GM18517 (cell line): ENCODE data around the gene CHP2.
"Not testable (repeated sequence)": the region's sequence is repeated elsewhere in the genome, so short reads cannot be mapped to it uniquely, and the experiment has no call there.

Source experiments
- ATAC-seq: cut with Tn5 transposase; IDR thresholded peaks from one replicate; pipeline ENCODE4 v1.9.1; 2021; ENCODE audit warnings: mild to moderate bottlenecking, moderate library complexity; ENCODE audit not compliant: unreplicated experiment

The CHP2 gene

DNA sequence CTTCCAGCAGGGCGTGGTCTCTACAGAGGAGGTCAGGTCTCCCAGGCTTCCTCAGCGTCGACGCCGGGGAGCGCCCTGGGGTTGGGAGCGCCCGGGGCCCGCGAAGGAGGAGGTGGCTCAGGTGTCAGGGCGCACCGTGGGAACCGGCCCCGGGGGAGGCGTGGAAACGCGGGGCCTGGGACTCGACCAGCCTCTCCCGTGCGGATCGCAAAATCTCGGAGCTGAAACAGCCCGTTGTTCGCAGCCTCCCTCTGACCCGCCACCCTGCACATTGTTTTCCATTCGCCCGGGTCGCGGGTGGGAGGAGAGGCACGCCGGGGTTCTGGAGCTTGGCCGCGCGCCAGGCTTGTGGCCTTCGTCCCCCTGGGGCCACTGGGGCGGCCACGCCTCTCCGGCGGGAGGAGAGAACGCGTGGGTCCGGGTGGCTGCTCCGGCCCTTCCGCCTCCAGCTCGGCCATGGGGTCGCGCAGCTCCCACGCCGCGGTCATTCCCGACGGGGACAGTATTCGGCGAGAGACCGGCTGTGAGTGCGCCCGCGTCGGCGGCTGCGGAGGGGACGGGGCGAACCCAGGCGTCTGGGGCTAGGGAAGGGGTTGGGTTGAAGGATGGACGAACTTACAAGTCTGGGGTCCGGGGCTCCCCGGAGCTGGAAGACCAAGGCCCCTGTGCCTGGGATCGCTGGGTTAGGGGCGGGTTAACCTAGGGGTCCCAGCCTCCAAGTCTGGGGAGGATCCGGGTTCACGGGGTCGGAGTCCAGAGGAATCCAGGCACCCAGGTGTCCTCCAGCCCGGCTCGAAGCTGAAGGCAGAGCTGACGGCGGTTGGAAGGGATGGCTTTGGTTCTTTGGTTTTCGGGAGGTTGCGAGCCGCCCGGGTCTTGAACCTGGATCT is at the start of gene CHP2:
Gene CHP2, plus strand, starts transcription at position 433 of the 890 bp plus-strand sequence. Its CDS starts 24 bp downstream, at position 457.
- no peak for ATAC-seq

DNA sequence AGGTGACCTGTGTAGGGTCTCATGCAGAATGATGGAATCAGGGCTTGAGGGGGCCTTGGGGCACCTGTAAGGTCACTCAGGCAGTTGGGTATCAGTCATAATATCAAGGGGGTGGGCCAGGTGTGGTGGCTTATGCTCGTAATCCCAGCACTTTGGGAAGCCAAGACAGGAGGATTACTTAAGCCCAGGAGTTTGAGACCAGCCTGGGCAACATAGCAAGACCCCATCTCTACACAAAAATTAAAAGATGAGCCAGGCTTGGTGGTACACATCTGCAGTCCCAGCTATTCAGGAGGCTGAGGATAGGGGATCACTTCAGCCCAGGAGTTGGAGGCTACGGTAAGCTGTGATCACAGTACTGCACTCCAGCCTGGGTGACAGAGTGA is 49.3 kb upstream of the CHP2 start:
- ATAC-seq = no peak

DNA sequence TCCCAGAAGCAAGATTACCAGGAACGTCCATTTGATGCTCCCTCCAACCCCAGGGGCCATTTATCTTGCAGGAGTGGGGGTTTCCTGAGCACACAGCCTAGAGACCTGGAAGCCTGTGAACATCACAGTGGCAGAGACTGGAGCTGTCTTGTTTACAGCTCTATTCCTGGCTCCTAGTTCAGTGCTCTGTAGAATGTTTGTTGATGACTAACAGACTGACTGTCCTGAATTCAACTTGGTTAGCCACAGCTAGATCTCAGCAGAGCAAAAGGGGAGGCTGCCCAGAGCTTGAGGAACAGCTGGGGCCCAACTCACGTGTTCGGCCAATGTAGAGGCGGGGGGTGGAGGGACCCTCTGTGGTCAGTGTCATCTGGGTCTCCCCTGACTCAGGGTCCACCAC is 48.4 kb upstream of the CHP2 start:
- ATAC-seq = no peak

DNA sequence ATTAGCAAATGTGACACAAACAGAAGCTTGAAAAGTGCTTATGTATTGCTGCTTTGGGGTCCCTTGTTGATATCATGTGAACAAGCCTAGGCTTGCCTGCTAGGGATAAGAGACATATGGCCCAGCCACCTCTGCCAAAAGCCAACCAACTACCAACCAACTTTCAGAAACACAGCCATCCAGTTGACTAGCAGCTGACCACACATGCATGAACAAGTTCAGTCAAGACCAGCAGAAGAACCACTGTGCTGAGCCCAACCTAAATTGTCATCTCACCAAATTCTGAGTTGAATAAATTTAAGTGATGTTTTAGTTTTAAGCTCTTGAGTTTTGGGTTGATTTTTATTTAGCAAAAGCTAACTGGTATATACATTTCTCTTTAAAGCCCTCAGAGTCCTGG is 45.3 kb upstream of the CHP2 start:
- no peak for ATAC-seq

DNA sequence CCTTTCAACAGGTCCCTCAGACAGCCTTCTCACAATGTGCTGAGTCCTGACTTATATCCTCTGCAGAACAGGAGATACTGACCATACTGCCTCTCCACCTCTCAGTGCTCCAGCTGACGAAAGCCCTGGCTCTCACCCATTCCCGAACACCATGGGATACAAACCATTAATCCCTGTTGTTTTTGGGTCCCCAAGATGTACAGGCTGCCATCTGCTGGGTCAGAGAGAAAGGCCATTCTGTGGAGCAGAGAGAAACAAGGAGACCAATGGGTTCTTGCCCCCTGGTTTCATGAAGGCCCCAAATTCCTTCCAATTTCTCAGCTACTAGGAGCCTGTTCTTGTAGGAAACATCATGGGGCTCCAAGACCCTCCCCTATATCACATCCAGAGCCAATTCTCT is 44.8 kb upstream of the CHP2 start:
- no peak for ATAC-seq

DNA sequence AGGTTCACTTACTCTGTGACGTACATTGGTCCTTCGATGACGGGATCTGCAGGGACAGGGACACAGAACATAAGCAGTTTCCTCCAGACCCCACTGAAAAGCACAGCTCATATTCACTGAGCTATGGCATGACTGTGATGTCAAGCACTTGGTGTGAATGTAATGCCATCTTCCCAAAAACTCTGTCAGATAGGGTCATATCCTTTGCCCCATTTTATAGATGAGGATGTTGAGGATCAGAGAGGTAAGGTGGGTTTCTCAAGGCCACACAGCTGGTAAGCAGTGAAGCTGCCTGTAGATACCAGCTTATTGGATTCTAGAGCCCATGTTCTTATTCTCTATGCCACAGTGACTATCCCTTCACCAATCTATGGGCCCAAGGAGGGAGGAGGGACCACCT is 44.3 kb upstream of the CHP2 start:
- no peak for ATAC-seq

DNA sequence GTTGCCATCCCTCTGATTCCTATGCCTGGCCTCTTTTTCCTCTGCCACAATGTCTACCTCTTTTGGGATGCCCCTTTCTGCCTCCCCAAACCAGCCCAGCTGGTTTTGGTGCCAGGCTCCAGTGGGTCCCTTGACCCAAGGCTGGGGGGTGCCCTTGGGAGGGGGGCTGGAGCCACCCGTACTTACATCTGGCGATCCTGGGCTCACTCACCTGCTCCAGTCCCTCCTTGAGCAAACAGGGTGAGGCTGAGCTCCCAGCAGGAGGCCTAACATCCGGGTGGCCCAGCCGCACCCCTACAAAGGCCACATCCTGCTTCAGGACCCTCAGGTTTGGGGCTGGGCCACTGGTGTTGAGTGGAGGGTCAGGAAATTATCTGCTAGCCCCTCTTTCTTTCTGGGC is 43.0 kb upstream of the CHP2 start:
- ATAC-seq = no peak

DNA sequence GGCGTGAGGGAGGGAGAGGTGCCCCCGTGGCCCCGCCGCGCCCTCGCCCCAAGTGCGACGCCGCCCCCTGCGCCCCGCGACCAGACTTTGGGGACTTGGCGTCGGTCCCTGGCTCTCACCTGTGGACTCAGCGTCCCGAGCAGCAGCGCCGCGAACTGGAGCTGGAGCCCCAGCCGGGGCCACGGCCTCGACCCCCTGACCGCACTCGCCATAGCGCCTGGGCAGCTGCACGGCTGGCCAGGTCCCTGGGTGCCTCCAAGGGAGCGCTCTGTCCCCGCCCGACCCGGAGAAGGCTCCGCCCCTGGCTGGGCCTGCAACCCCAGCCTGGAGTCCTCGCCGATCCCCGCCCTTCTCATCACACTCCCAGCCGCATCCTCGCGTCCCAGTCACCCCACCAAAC is 41.9 kb upstream of the CHP2 start, which contains the start of gene ERN2:
Gene ERN2, minus strand, starts transcription at position 247 of the 400 bp plus-strand sequence. Its CDS starts 35 bp downstream, at position 212.
- no peak for ATAC-seq

DNA sequence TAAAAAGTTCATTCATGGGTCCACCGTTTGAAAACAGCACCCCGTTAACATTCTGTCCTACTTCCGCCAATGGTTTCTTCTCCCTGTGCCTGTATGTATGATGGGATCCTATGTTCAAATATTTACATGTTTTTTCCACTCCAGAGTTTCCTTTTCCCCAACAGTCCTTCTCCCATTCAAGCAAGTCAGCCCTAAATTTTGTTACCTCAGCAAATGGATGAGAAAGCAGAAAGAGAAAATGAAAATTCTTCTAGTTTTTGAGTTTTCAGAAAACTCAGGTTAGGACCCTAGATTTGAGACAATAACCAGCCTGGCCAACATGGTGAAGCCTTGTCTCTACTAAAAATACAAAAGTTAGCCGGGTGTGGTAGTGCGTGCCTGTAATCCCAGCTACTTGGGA is 38.3 kb upstream of the CHP2 start:
- no peak for ATAC-seq

DNA sequence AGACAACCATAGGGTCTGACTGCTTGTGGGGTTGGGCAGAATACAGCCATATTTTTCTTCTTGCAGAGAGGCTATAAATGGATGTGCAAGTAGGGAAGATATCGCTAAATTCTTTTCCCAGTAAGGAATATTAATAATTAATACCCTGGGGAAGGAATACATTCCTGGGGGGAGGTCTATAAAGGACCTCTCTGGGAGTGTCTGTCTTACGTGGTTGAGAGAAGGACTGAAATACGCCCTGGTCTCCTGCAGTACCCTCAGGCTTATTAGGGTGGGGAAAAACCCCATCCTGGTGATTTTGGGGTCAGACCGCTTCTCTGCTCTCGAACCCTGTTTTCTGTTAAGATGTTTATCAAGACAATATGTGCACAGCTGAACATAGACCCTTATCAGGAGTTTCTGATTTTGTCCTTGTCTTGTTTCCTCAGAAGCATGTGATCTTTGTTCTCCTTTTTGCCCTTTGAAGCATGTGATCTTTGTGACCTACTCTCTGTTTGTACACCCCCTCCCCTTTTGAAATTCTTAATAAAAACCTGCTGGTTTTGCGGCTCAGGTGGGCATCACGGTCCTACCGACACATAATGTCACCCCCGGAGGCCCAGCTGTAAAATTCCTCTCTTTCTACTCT is 32.1 kb upstream of the CHP2 start:
- not testable (repeated sequence) for ATAC-seq

DNA sequence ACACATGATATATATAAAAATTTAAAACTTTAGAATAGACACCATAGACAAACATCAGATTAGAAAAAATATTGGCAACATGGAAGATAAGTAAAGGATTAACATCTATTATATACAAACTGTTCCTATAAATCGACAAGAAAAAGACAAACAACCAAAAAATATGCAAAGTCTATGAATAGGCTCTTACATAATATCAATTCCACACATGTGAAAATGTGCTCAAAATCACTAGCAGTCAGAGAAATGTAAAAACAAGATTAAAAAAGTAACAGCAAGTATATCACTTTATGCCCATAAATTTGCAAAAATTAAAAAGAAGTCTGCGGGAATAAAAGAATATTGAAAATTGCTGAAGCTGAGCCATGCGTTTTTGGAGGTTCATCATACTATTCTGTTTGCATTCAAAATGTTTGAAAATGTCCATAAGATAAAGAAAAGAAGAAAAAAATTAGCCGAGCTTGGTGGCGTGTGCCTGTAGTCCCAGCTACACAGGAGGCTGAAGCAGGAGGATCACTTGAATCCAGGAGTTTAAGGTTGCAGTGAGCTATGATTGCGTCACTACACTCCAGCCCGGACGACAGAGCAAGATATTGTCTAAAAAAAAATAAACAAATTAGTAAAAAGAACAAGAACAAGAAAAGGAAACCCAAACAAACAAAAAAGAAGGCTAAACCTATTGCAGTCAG is 30.6 kb upstream of the CHP2 start:
- no peak for ATAC-seq

DNA sequence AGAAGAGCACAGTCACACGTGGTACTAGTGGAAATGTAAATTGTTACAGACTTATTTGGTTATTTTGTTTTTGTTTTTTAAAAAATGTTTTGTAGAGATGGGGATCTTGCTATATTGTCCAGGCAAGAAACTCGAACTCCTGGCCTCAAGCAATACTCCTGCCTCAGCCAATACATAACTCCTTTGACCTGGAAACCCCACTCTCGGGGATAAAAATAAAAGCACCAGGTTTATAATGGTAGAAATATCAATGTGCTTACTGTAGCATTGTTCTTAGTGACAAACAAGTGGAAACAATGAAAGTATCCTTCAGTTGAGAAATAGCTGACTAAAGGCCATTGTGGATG is 30.1 kb upstream of the CHP2 start:
- ATAC-seq = no peak

DNA sequence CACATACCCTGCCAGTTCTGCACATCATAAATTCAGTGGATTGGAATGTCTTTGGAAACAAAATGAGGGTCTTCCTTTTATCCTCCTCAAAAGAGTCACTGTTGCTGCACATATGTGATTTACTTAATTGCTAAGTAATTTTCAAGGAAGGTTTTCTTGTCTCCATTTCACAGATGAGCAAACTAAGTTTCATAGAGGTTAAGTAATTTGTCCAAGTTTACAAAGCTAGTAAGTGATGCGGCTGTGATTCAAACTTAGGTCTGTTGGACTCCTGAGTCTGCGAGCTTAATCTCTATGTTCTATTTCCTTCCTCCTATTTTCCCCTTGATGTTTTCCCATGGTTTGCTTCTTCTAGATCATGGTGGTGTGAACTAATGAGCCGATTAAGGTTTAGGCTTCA is 28.1 kb upstream of the CHP2 start:
- ATAC-seq = no peak

DNA sequence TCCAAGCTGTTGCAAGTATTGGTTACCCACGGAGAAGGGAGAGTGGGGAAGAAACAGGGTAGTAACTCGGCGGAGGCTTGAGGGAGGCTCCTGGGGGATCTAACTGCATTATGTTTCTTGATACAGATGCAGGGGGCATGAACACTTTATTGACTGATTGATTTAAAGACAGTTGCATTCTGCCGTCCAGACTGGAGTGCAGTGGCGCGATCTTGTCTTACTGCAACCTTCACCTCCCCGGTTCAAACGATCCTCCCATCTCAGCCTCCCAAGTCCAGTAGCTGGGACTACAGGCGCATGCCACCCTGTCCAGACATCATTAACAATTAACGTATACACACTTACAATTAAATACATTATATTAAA is 26.7 kb upstream of the CHP2 start:
- ATAC-seq = no peak

DNA sequence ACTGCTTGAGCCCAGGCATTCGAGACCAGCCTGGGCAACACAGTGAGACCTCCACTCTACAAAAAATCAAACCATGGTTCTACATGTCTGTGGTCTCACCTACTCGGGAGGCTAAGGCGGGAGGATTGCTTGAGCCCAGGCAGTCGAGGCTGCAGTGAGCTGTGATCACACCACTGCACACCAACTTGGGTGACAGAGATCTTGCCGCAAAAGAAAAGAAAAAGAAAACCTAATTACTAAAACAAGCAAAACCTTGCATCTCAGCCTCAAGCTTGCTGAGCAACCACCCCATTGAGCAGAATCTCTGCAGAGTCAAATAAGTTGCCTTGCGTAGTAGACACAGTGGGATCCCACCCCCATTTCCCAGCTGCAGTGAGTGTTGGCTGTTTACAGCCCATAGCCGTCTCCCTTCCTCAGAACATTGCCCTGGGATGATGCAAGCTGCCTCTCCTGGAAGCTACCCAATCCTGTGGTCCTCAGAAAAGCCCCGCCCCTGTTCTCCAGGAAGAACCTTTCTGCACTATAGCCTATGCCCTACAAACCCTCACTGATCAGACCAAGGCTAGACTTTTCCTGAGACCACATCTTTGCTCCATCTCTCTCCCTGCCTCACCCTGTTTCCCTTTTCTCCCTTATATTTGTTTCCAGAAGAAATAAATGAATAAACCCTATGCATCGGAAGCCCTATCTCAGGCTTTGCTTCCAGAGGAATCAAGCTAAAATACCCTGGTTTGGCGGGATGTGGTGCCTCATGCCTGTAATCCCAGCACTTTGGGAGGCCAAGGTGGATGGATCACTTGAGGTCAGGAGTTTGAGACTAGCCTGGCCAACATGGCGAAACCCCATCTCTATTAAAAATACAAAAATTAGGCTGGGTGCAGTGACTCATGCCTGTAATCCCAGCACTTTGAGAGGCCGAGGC is 25.1 kb upstream of the CHP2 start:
- ATAC-seq = no peak

DNA sequence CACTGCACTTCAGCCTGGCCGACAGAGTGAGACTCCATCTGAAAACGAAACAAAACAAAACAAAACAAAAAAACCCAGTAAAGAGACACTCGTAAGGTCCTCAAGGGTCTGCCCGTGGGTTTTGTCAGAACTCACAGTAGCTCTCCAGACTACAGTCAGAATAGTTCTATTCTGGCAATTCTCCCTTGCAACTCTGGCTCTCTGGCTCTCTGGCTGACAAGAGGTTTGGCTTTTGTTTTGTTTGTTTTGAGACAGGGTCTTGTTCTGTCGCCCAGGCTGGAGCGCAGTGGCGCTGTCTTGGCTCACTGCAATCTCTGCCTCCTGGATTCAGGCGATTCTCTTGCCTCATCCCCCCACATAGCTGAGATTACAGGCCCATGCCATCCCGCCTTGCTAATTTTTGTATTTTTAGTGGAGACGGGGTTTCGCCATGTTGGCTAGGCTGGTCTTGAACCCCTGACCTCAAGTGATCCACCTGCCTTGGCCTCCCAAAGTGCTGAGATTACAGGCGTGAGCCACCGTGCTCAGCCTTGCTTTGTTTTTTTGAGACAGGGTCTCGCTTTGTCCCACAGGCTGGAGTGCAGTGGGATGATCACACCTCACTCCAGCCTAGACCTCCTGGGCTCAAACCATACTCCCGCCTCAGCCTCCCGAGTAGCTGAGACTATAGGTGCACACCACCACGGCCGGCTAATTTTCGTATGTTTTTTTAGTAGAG is 20.5 kb upstream of the CHP2 start:
- no peak for ATAC-seq

DNA sequence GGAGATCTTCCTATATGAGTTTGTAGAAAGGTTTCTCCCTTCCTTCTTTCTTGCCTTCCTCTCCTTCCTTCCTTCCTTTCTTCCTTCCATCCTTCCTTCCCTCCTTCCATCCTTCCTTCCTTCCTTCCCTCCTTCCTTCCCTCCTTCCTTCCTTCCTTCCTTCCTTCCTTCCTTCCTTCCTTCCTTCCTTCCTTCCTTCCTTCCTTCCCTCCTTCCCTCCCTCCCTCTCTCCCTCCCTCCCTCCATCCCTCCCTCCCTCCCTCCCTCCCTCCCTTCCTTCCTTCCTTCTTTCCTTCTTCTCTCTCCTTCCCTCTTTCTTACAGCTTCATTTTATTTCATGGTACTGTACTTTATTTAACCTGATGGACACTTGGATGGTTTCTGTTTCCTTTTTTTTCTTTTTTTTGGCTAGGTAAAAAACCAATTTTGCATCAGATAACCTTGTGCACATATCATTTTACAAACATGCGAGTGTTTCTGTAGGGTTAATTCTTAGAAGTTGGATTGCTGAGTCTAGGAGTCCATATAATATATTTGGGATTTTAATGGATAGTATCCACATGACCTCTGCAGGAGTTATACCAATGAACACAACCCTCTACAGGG is 17.3 kb upstream of the CHP2 start:
- not testable (repeated sequence) for ATAC-seq

DNA sequence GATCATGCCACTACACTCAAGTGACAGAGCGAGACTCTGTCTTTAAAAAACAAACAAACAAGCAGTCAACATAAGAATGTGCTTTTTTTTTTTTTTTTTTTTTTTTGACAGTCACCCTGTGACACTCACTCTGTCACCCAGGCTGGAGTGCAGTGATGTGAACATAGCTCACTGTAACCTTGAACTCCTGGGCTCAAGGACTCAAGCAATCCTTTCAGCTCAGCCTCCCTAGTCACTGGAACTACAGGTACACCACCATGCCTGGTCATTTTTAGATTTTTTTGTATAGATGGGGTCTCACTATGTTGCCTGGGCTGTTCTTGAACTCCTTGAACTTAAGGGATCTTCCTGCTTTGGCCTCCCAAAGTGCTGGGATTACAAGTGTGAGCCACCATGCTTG is 15.3 kb upstream of the CHP2 start:
- ATAC-seq = no peak

DNA sequence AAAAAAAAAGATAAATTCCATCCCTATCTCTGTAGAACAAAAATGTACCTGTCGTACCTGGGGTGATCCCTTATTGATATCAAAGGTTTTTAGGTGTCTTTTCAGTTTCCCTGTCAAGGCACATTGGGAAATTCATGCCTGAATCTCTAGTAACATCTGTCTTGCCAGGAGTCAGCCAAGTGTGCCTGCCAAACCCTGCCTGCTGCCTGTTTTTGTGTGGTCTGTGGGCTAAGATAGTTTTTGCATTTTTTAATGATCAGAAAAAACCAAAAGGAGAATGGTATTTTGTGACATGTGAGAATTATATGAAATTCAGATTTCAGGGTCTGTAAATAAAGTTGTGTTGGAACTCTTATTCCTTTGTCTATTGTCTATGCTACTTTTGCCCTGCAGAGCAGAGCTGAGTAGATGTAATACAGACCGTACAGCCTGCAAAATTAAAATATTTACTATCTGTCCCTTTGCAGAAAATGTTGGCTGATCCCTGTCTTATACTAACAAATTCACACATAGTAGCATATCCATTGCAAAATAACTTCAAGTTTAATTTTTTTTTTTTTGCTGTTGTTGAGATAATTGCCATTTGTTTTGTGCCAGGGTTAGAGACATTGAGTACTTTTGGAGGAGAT is 13.0 kb upstream of the CHP2 start:
- ATAC-seq = no peak
